GM12864 (cell line): ENCODE results near the gene ANKRD29.

ENCODE experiments used
- DNase-seq: peaks from one replicate; pipeline ENCODE4 v3.0.0-alpha.2; 2011; ENCODE audit warnings: low read depth
- H3K4me3 ChIP-seq: 2 replicates; pipeline ENCODE4 v1.5.1; 2011; ENCODE audit warnings: mild to moderate bottlenecking, low read depth, low read length, control low read depth
- TF ChIP-seq, protein P1 (sequence below): IDR thresholded peaks from 2 replicates; pipeline ENCODE4 v1.5.1; 2011; ENCODE audit warnings: low read depth, mild to moderate bottlenecking, moderate library complexity, low read length, control low read depth, inconsistent platforms; ENCODE audit errors: missing control alignments

Gene ANKRD29

DNA sequence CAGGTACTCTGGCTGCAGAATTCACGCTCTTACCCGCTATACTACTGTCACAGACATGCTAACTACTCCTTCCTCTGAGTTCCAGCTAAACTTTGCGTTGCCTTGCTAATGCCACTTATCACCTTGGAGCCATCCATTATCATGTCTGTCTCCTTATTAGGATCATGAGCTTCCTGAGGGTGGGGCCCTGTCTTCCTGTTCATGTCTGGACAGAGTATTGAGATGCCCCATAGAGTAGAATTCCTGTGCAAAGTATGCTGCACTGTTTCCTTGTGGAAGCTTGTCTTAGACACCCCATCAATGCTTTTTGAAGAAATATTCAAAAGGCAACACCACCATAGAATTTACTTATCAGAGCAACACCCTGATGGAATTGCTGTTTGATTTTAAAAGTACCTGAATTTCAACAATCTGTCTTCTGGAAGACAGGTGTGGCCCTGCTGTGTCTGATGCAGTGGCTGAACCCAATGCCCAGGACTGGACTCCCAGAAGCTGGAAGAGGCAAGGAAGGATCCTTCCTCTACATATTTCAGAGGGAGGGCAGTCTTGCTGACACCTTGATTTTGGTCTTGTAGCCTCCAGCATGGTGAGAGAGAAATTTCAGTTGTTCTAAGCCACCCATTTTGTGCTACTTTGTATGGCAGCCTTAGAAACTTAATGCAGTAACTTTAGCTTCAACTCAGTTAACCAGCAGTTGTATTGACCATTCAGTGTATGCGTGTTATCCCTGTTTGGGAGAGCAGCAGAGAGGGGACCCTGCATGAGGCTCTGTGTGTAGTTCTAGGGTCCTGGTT is 32.1 kb upstream of the ANKRD29 start:
- no peak for DNase-seq
- H3K4me3 ChIP-seq: no peak overlapping the region

DNA sequence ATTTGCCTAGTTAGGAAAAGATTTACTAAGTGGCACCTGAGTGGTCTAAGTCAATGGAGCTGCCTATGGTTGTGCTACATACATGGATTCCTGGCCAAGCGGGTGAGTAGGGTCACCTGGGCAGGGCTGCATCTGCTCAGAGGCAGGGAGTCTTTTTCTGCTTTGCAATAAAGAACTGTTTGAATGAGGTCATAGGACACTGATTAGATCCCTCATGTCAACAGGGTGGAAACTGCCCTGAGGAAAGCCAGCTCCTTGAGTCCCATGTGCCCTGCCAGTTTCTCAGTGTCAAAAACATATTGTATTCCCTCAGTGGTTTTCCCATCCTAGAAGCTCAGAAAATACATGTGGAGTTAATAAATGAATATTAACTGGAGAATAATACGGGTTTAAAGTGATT is 31.1 kb upstream of the ANKRD29 start:
- TF ChIP-seq, protein P1, sequence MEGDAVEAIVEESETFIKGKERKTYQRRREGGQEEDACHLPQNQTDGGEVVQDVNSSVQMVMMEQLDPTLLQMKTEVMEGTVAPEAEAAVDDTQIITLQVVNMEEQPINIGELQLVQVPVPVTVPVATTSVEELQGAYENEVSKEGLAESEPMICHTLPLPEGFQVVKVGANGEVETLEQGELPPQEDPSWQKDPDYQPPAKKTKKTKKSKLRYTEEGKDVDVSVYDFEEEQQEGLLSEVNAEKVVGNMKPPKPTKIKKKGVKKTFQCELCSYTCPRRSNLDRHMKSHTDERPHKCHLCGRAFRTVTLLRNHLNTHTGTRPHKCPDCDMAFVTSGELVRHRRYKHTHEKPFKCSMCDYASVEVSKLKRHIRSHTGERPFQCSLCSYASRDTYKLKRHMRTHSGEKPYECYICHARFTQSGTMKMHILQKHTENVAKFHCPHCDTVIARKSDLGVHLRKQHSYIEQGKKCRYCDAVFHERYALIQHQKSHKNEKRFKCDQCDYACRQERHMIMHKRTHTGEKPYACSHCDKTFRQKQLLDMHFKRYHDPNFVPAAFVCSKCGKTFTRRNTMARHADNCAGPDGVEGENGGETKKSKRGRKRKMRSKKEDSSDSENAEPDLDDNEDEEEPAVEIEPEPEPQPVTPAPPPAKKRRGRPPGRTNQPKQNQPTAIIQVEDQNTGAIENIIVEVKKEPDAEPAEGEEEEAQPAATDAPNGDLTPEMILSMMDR: no peak
- H3K4me3 ChIP-seq: no peak overlapping the region
- DNase-seq: no peak

More for the DNA sequence above, 32.1 kb upstream of the ANKRD29 start:
- TF ChIP-seq, protein P1: no peak

DNA sequence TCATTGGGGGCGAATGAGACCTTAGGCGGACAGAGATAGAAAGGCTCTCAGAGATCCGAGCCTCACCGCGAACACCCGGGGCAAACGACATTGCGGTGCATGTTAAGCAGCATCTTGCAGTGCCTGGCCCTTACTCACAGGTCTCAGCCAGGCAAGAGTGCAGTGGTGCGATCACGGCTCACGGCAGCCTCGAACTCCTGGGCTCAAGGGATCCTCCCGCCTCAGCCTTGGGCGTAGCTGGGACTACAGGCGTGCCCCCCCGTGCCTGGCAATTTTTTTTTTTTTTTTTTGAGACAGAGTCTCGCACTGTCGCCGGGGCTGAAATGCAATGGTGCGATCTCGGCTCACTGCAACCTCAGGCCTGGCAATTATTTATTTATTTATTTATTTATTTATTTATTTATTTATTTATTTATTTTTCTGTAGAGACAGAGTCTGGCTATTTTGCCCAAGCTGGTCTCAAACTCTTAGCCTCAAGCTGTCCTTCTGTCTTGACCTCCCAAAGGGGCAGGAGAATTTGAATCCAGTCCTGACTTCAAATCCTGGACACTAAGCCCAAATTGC is 27.9 kb upstream of the ANKRD29 start:
- DNase-seq: no peak
- no peak overlapping the region for H3K4me3 ChIP-seq

DNA sequence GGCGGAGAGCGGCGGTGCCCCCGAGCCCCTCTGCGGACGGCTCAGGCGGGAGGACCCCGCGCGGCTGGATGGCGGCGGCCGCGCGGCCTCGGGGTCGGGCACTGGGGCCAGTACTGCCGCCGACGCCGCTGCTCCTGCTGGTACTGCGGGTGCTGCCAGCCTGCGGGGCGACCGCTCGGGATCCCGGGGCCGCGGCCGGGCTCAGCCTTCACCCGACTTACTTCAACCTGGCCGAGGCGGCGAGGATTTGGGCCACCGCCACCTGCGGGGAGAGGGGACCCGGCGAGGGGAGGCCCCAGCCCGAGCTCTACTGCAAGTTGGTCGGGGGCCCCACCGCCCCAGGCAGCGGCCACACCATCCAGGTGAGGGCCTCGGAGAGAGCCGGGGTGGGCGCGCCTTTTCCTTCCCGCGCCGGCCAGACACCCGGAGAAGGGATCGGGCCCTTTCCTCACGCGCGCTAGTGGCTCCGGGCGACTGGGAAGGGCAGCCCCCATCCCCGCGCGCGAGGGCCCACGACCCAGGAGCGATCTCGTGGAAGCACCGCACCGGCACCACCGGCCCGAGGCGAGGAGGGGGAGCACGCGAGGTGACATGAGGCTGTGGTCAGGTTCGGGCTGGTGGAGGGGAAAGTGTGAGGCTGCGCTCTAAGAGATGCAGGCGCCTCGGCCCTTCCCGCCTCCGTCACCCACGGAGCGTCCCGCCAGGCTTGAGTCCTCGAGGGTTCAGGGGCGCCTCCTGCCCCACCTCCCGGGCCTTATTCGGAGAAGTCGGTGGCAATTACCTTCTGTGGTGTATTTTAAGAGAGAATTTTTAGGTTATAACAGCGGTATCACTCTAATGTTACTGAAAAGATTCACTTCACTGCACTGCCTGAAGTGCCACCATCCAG is 27.1 kb upstream of the ANKRD29 start:
- H3K4me3 ChIP-seq: no peak overlapping the region; the same call in 1 of the 2 replicates
- DNase-seq: no peak
- TF ChIP-seq, protein P1: no peak

More for the DNA sequence above, 27.9 kb upstream of the ANKRD29 start:
- TF ChIP-seq, protein P1: no peak

DNA sequence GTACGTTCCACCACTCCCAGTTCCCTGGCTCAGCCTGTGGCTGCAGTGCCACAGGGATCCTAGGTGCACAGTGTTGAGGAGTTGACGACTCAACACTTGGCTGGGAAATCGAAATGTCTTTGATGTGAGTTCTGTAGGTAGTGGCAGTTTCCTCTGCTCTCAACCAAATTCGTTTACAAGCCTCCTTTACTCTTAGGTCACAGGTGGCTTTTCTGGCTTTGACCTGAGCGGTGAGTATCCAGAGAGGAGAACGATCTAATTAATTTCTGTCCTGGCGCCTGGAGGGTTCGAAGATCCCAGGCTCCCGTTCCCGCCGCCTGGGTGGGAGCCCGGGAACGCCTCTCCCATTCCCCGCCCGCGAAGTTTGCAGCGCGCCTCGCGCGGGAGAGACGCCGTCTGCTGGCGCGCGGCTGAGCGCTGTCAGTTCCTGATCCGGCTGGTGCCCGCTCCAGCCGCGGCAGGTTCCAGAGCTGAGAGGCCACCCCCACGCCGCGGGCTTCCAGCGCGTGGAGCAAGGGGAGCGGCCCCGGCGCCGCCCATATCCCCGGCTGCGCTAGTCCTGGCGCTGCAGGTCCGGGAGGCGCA is 26.4 kb upstream of the ANKRD29 start, which contains the start of gene LAMA3:
Gene LAMA3 (plus strand): TSS at position 423 of the 585 bp plus-strand sequence. CDS start 231 bp downstream, outside the sequence.
- H3K4me3 ChIP-seq: no peak within 1 kb of the TSS; the same call in 1 of the 2 replicates
- TF ChIP-seq, protein P1: no peak
- DNase-seq: no peak

DNA sequence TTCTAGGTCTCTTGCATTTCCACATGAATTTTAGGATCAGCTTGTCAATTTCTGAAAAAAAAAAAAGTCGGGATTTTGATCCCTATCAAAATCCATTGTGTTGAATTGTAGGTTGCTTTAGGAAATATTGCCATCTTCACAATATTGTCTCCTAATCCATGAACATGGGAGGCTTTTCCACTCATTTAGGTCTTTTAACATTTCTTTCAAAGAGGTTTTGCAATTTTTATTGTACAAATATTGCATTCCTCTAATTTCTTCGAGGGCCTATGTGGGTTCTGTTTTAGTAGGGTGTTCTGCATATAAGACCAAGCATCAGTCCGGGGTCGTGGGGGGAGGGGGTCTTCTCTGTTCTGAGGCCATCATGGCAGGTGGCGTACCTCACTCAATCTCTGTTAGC is 25.8 kb upstream of the ANKRD29 start:
- DNase-seq: no peak
- H3K4me3 ChIP-seq: no peak overlapping the region
- TF ChIP-seq, protein P1: no peak
